WI38 (cell line): ENCODE measurements around the gene PADI6.
A peak's percentile ranks its signal among the peaks of the same experiment; 100 is the strongest.

ENCODE experiments used
- H3K4me3 ChIP-seq: 2 replicates; pipeline ENCODE4 v1.5.1; 2011; ENCODE audit warnings: low read depth, mild to moderate bottlenecking, control low read depth, low read length
- CTCF ChIP-seq: IDR thresholded peaks from 2 replicates; pipeline ENCODE4 v1.5.1; 2012; ENCODE audit warnings: low read depth, mild to moderate bottlenecking, control low read depth, low read length

Gene PADI6

DNA sequence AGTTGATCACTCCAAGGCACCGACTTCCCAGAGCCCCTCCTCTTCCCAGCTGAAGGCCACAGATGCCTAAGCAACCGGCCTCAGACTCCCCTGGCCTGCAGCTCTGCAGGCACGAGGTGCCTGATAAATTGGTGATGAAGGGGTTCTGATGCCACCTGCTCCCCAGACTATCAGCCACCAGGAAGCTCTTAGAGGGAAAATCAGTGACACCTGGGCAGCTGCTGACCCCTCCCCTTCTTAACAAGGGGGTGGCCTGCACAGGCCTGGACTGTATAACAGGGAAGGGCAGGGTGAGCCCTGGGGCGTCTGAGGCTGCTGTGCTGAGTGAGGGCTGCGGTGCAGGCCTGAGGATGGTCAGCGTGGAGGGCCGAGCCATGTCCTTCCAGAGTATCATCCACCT is at the start of gene PADI6:
Gene PADI6, plus strand, starts transcription at position 301 of the 400 bp plus-strand sequence. Its CDS starts 50 bp downstream, at position 351.
- TF ChIP-seq CTCF, result no peak
- H3K4me3 ChIP-seq, result no peak within 1 kb of the TSS

DNA sequence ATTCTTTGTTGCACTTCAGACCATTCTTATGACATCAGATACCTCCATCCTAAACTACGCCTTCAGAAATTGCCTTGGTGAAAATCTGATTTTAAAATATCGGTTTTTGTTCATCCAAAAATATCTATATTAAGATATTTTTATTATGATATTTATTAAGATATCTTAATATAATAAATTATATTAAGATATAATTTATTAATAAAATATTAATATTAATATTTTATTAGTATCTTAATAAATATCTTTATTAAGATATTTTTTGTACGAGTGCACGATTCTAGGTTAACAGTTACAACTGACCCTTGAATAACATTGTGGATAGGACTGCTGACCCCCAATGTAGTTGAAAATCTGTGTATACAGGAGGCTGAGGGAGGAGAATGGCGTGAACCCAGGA is 43.1 kb upstream of the PADI6 start:
- TF ChIP-seq CTCF, result no peak
- H3K4me3 ChIP-seq, result no peak overlapping the region

DNA sequence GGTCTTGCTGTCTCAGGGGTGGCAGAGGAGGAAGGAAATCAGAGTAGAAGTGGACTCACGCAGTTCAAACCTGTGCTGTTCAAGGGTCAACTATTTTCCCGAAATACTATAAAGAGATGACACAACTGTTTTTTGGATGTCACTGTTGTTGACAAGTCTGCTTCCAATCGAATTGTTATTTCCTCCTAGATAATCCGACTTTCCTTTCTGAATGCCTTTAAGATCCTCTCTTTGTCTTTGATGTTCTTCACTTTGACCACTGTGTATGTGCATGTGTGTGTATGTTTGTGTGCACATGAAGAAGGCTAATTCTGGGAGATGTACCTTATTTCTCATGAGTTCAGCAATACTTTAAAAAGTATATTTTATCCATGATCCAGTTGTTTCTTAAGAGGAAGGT is 42.4 kb upstream of the PADI6 start:
- no peak for TF ChIP-seq CTCF
- no peak overlapping the region for H3K4me3 ChIP-seq

GRCh38 chr1:17330856-17331255 is 41.1 kb upstream of the PADI6 start:
- H3K4me3 ChIP-seq, result no peak overlapping the region
- TF ChIP-seq CTCF, result no peak

GRCh38 chr1:17333081-17333480 is 38.9 kb upstream of the PADI6 start:
- no peak overlapping the region for H3K4me3 ChIP-seq
- TF ChIP-seq CTCF, result no peak

GRCh38 chr1:17335821-17336710 is 35.9 kb upstream of the PADI6 start:
- peak; percentile 90 for TF ChIP-seq CTCF
- H3K4me3 ChIP-seq, result no peak overlapping the region

GRCh38 chr1:17338706-17339493 is 33.1 kb upstream of the PADI6 start:
- no peak overlapping the region for H3K4me3 ChIP-seq
- TF ChIP-seq CTCF, result 0 out of 2 replicates have a peak, but pooled peaks have one; percentile 22
